ENCODE measurements around the gene DCST2. TPM values are rescaled to one million over a fixed set of nuclear protein-coding genes. Genes with fewer than 3 reads are reported as not detected.
"Not testable (repeated sequence)": the region's sequence is repeated elsewhere in the genome, so short reads cannot be mapped to it uniquely, and the experiment has no call there.

Gene DCST2
- polyA plus RNA-seq, 4 donors: 0.78 to 2.7 (median 1.5) TPM

GRCh38 chr1:155001425-155001674 is 32.2 kb downstream of the DCST2 start:
- no peak for DNase-seq (ENCODE audit: low read depth in 4 of 4, low spot score in 3 of 4)

- peak; percentile 88 to 94 (median 90) for DNase-seq (ENCODE audit: low read depth in 4 of 4, low spot score in 3 of 4)
These were observed 32.7 kb downstream of the DCST2 start for GRCh38 chr1:155000726-155001424.

DNA sequence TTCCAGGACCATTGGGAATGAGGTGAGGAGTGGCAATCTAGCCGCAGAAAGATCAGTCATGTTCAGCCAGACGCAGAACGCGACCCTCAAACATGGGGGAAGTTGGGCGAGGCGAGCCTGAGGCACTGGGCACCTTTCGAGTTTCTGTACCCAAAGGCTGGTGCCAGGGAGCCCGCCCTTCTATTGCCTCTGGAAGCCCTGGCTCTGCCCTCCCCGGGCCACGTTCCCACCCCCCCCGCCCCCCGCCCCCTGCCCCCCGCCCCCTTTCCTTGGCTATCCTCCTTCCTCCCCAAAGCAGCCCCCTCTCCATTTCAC is 33.2 kb downstream of the DCST2 start:
- DNase-seq (ENCODE audit: low read depth in 4 of 4, low spot score in 3 of 4): no peak

DNA sequence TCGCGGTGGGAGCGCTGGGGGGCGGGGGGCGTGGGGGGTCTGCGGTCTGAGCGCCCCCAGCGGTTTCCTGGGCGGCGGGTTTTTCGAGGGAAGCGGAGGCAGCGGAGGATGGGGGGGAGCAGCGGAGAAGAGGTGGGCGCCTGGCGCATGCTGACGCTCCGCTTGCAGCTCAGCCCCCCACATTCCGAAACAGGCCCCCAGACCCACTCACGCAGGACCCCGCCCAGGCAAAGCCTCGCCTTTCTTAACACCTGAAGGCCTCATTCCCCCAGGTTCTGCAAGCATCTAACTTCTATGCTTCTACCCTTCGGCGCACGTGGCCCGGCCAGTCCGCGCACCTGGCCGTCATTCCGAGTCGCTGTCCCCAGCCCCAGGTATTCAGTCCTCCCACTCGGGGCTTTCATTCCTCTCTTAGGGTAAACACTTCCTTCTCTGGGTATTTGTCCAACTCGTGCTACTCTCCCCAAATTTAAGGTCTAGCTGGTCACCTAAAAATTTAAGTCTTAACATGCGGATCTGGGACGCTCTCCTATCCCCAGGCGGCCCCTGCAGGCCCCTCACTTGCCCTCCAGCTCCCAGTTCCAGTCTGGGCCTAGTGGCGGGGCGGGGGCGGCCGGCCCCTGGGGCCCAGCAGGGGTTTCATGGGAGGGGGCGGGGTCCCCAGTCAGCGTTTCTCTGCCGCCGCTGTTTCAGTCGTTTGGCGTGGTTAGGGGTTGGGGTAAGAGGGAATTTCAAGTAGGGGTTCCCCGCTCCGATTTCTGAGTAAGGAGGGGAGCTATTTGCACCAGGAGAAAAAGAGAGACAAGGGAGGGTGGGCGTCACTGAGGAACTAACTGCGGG is 33.8 kb downstream of the DCST2 start:
- DNase-seq (ENCODE audit: low read depth in 4 of 4, low spot score in 3 of 4): no peak

DNA sequence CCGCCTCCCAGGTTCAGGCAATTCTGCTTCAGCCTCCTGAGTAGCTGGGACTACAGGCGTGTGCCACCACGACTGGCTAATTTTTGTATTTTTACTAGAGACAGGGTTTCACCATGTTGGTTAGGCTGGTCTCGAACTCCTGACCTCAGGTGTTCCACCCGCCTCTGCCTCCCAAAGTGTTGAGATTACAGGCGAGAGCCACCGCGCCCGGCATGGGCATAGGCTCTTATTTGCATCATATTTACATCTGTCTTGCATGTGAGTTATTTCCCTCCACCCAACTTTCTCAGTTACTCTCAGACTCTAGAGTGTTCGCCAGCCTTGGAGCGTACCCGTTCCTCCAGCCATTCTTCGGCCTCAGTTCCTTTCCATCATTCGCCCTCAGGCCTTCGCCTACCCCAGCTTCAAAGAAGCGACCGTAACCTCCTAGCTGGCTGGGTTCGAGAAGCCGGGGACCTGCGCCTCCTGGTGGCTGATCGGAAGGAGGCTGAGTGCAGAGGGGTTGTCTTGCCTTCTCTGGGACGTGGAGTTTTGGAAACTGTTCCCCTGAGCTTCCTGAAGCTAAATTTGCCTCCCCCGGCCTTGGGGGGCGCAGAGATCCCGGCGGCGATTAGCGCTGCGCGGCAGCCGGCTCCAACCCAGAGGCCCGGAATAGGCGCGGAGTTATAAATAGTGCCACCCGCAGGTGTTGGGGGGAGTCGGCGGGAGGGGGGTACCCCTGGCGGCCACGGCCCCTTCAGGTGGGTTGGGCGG is 34.6 kb downstream of the DCST2 start:
- DNase-seq (ENCODE audit: low read depth in 4 of 4, low spot score in 3 of 4): no peak

- no peak for DNase-seq (ENCODE audit: low read depth in 4 of 4, low spot score in 3 of 4)
These were observed 35.3 kb downstream of the DCST2 start for GRCh38 chr1:154998201-154998780.

GRCh38 chr1:154996966-154997701 is 36.4 kb downstream of the DCST2 start:
- no peak for DNase-seq (ENCODE audit: low read depth in 4 of 4, low spot score in 3 of 4)

- DNase-seq (ENCODE audit: low read depth in 4 of 4, low spot score in 3 of 4): not testable (repeated sequence)
These were observed 38.1 kb downstream of the DCST2 start for GRCh38 chr1:154995301-154995983.

DNA sequence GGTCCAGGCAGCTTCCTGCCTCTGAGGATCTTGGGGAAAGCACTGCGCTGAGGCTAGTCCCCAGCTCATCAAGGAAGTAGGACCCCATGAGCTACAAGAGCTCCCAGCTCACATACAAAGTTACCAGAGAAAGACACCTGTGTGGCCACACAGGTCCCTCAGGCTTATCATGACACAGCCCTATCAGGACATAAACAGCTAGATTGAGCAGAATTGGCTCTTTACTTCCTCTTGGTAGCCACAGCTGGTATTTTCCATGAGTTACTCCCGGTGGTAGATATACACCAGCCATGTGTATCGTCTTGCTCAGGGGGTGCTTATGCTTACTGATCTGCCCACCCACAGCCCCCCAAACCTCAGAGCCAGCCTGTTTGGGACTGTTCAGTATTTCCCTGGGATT is 39.0 kb downstream of the DCST2 start:
- DNase-seq (ENCODE audit: low read depth in 4 of 4, low spot score in 3 of 4): no peak

GRCh38 chr1:154994269-154994587 is 39.4 kb downstream of the DCST2 start:
- DNase-seq (ENCODE audit: low read depth in 4 of 4, low spot score in 3 of 4): no peak

GRCh38 chr1:154993572-154994268 is 39.9 kb downstream of the DCST2 start, which contains the start of gene LENEP:
Gene LENEP (plus strand): TSS chr1:154993586. CDS start chr1:154993608, 22 bp downstream.
- DNase-seq (ENCODE audit: low read depth in 4 of 4, low spot score in 3 of 4): no peak

DNA sequence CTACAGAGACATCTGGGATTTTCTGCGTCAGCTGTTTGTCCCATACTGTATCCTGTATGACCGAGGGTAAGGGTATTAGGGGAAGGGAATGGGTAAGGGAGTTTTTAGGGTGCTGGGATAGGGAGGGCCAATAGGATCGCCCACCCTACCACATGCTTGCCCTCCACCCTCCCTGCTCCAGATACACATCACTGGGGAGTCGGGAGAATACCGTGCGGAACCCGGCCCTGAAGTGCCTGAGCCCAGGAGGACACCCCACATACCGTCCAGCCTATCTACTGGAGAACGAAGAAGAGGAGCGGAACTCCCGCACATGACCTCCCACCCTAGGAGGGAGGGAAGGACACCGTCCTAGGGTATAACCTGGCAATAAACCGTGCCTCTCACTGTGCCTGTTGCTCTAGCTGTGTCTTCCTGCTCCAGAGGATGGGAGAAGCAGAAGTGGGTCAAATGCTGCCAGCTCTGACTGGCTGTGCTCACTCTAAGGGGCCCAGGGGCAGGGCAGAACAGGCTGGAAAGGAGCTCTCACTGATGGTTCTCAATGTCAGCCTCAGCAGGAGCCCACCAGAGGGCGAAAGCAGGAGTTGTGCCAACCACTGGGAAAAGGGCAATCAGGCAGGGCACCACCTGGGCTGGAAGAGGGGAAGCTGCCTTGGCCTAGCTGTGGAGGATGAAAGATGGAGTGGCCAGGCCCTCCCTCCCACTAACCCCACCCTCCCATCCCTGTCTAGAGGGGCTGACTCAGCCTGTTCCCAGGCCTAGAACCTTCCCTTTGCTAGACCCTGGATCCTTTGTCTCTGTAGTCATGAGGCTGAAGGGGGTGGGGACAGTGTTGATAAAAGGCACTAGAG is 40.6 kb downstream of the DCST2 start:
- no peak for DNase-seq (ENCODE audit: low read depth in 4 of 4, low spot score in 3 of 4)

- DNase-seq (ENCODE audit: low read depth in 4 of 4, low spot score in 3 of 4): no peak
These were observed 43.3 kb downstream of the DCST2 start for GRCh38 chr1:154990276-154990675.

- DNase-seq (ENCODE audit: low read depth in 4 of 4, low spot score in 3 of 4): no peak
These were observed 44.3 kb downstream of the DCST2 start for GRCh38 chr1:154989195-154989860.

DNA sequence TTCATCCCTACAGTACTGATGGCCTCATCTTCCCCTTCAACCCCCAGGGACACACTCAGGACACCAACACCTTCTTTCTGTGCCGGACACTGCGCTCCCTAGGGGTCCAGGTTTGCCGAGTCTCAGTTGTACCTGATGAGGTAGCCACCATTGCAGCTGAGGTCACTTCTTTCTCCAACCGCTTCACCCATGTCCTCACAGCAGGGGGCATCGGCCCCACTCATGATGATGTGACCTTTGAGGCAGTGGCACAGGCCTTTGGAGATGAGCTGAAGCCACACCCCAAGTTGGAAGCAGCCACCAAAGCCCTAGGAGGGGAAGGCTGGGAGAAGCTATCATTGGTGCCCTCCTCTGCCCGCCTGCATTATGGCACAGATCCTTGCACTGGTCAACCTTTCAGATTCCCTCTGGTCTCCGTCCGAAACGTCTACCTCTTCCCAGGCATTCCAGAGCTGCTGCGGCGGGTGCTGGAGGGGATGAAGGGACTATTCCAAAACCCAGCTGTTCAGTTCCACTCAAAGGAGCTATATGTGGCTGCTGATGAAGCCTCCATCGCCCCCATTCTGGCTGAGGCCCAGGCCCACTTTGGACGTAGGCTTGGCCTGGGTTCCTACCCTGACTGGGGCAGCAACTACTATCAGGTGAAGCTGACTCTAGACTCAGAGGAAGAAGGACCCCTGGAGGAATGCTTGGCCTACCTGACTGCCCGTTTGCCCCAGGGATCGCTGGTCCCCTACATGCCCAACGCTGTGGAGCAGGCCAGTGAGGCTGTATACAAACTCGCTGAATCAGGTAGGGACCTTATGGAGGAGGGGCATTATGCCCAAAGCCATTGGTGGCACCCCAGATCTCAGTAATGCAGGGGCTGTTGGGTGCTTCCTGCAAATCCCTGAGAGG is 45.3 kb downstream of the DCST2 start:
- no peak for DNase-seq (ENCODE audit: low read depth in 4 of 4, low spot score in 3 of 4)

DNA sequence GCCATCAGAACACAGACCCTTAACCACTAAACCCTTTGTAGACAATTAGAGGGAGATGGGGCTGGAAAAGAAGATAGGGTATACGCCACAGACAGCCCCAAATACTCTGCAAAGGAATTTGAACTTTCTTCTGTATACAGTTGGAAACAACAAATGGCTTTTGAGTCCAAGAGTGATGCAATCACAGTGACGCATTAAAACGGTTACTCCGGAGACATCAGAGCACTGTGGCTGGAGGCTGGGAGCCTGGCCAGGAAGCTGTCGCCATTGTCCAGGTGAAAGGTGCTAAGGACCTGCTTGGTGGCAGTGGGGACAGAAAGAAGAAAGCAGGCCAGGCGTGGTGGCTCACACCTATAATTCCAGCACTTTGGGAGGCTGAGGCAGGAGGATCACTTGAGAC is 46.3 kb downstream of the DCST2 start:
- no peak for DNase-seq (ENCODE audit: low read depth in 4 of 4, low spot score in 3 of 4)

DNA sequence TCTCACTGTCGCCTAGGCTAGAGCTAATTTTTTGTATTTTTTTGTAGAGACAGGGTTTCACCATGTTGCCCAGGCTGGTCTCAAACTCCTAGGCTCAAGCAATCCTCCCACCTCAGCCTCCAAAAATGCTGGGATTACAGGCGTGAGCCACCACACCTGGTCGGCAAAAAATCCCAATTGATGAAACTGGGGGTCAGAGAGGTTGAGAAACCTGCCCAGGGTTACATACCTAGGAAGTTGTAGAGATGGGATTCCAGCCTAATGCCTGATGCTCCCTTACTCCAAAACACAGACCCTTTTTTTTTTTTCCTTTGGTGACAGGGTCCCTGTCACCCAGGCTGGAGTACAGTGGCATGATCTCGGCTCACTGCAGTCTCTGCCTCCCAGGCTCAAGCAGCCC is 46.8 kb downstream of the DCST2 start:
- DNase-seq (ENCODE audit: low read depth in 4 of 4, low spot score in 3 of 4): not testable (repeated sequence)

All from left renal pelvis (tissue), 4 donors.